Left lung (tissue), 10 donors: ENCODE results near the gene DPH2. TPM values are rescaled to one million over a fixed set of nuclear protein-coding genes. Genes with fewer than 3 reads are reported as not detected.

Source experiments
- ATAC-seq: fragments of 200-7000 bp; cut with Tn5 transposase; one replicate; pipeline ENCODE4 v1.9.1; 2020; ENCODE audit warnings: moderate library complexity
- DNase-seq, 4 donors: peaks; one replicate each; pipeline ENCODE4 v3.0.0-alpha.2; 2013 to 2020
- H3K27ac ChIP-seq, 2 donors: fragments of 200-600 bp; sonication (generic) in 1 of 2; one replicate each; pipeline versions ENCODE4 v1.5.0 to v1.8.0; 2020 to 2021
- H3K27me3 ChIP-seq, 2 donors: fragments of 200-600 bp; sonication (generic) in 1 of 2; one replicate each; pipeline versions ENCODE4 v1.5.0 to v1.8.0; 2020 to 2021
- H3K36me3 ChIP-seq, 2 donors: fragments of 200-600 bp; sonication (generic) in 1 of 2; one replicate each; pipeline versions ENCODE4 v1.5.0 to v1.8.0; 2020 to 2021
- H3K4me1 ChIP-seq, 2 donors: fragments of 200-600 bp; one replicate each; pipeline ENCODE4 v1.8.0; 2021
- H3K4me3 ChIP-seq, 2 donors: fragments of 200-600 bp; sonication (generic) in 1 of 2; one replicate each; pipeline versions ENCODE4 v1.5.0 to v1.8.0; 2020 to 2021; ENCODE audit warnings: mild to moderate bottlenecking in 1 of 2
- H3K9me3 ChIP-seq, 2 donors: fragments of 200-600 bp; sonication (generic) in 1 of 2; one replicate each; pipeline versions ENCODE4 v1.5.0 to v1.8.0; 2020 to 2021
- intact Hi-C, 2 donors: fragments of 100-400 bp; cut with DNase I; formaldehyde crosslinking; loops; one replicate each; pipeline versions ENCODE4 v1.11.2 to v1.14.2; 2022
- polyA plus RNA-seq, 6 donors: library from polyadenylated mRNA; unstranded; fragments of 120-200 nt; gene quantifications; one replicate each; pipeline ENCODE4 v1.2.1, GENCODE V29; 2013; ENCODE audit not compliant: insufficient read length in 6 of 6
- total RNA-seq, 2 donors: library from RNA; stranded (reverse); fragmentation: NEBNext Ultra II Directional; extraction: Animal tissue kit (Norgen Biotek cat#: 25700); gene quantifications; one replicate each; pipeline ENCODE4 v1.2.1, GENCODE V29; 2021
- TF ChIP-seq, protein P1 (sequence below), 2 donors: fragments of 200-600 bp; sonication (generic) in 1 of 2; IDR thresholded peaks; one replicate each; pipeline versions ENCODE4 v1.5.0 to v1.8.0; 2021; ENCODE audit warnings: antibody characterized with exemption in 2 of 2
- donor health status: DM: no; HTN: yes; CAD: no.
- donor health status: DM: no; HTN: no; CAD: no.

Gene DPH2
- total and polyA plus RNA-seq, 8 donors, result 13.5 to 24.8 (median 18.9) TPM

DNA sequence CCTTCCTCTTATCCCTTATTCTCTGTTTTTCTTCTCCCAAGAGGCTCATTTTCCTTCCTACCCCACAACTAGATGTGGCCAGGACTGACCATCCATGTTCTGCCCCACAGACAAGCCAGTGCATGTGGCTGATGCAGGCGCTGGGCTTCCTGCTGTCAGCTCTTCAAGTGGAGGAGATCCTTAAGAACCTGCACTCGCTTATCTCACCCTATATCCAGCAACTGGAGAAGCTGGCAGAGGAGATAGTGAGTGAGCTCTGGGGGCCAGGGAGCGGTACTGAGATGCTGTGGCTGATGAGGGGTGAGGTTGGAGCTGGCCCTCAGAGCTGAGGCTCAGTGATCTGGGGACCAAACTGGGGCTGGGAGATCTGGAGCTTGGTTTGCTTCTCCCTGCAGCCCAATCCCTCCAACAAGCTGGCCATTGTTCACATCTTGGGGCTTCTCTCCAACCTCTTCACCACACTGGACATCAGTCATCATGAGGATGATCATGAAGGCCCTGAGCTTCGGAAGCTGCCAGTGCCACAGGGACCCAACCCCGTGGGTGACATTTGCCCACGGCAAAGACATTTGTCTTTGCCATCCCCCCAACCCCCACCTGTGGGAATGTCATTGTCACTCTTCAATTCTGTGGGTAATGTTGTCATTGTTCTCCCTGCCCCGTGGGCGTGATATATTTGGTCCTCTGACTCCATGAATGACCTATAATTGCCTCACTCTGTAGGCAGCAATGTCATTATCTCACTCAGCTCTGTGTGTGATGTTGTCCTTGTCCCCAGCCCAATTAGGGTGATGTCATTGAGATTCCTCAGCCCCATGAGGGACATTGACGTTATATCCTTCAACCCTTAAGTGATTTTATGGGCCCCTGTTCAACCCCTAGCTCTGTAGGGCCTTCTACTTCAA, 11.2 kb upstream of the DPH2 start:
- Histone ChIP-seq H3K27ac (no peak overlapping the region), H3K4me3 (no peak overlapping the region), H3K36me3 (peaks cover 0 to 65% of the 10 kb centered on the region in 2 donors), H3K27me3 (no peaks in the 10 kb centered on the region), H3K4me1 (no peaks in the 10 kb centered on the region), H3K9me3 (no peaks in the 10 kb centered on the region)
- TF ChIP-seq, protein P1, sequence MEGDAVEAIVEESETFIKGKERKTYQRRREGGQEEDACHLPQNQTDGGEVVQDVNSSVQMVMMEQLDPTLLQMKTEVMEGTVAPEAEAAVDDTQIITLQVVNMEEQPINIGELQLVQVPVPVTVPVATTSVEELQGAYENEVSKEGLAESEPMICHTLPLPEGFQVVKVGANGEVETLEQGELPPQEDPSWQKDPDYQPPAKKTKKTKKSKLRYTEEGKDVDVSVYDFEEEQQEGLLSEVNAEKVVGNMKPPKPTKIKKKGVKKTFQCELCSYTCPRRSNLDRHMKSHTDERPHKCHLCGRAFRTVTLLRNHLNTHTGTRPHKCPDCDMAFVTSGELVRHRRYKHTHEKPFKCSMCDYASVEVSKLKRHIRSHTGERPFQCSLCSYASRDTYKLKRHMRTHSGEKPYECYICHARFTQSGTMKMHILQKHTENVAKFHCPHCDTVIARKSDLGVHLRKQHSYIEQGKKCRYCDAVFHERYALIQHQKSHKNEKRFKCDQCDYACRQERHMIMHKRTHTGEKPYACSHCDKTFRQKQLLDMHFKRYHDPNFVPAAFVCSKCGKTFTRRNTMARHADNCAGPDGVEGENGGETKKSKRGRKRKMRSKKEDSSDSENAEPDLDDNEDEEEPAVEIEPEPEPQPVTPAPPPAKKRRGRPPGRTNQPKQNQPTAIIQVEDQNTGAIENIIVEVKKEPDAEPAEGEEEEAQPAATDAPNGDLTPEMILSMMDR (IDR thresholded peaks at IDR 0.05), result no peak
- ATAC-seq (no peak), DNase-seq (no peak)
- intact Hi-C loops, result no loop called here

DNA sequence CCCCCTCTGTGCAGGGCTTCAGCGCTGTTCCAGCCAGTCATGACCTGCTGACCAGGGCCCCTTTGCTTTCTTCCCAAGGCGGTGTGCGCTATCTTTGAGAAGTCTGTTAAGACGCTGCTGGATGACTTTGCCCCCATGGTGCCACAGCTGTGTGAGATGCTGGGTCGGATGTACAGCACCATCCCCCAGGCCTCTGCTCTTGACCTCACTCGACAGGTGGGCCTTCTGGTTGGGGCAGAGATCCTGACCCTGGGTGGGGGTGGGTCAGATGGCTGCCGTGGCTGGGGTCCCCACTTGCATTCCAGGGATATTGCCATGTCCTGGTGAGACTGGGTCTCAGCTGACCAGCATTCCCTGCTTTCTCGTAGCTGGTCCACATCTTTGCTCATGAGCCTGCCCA, 9.0 kb upstream of the DPH2 start:
- Histone ChIP-seq H3K4me1 (no peaks in the 10 kb centered on the region), H3K27me3 (no peaks in the 10 kb centered on the region), H3K27ac (no peak overlapping the region), H3K9me3 (no peaks in the 10 kb centered on the region), H3K4me3 (no peak overlapping the region), H3K36me3 (peaks cover 0 to 71% of the 10 kb centered on the region in 2 donors)
- DNase-seq, result no peak
- intact Hi-C loops, result no loop called here
- ATAC-seq, result no peak
- TF ChIP-seq, protein P1 (IDR thresholded peaks at IDR 0.05), result no peak

DNA sequence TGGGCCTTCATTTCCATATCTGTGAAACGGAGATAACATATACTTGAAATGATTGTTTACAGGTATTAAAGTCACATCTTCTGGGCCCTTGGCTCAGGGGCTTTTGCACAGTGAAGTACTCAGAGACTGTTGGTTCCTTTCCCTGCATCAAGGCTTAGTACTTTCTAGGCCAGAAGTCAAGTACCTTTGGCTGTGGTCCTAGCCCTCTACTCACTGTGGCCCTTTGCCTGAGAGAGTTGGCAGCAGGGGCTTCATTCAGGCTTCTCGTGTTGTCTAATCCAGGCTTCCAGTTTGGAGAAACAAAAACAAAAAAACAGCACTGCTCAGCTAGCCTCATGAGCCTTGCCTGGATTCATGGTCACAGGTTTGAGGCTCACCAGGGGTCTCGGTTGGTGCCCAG, 8.1 kb upstream of the DPH2 start:
- Histone ChIP-seq H3K36me3 (peaks cover 0 to 74% of the 10 kb centered on the region in 2 donors), H3K9me3 (no peaks in the 10 kb centered on the region), H3K27me3 (no peaks in the 10 kb centered on the region), H3K4me1 (no peaks in the 10 kb centered on the region), H3K4me3 (no peak overlapping the region), H3K27ac (no peak overlapping the region)
- DNase-seq, result no peak
- intact Hi-C loops, result no loop called here
- no peak for ATAC-seq
- TF ChIP-seq, protein P1 (IDR thresholded peaks at IDR 0.05), result no peak

DNA sequence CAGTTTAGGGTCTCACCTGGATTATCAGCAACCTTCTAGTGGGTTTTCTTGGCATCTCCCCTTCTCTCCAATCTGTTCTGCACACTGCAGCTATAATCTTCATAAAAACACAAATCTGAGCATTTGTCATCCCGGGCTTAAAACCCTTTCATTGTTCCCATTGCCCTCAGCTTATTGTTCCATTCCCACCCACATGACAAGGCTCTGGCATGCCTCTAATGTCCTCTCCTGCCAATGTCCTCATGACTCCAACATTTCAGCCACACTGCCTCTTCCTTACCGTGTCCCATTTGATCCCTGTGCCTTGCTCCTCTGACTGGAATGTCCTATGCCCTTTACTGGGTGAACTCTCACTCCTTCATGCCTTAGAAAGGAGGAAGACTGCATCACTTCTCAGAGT, 7.5 kb upstream of the DPH2 start:
- Histone ChIP-seq H3K9me3 (no peaks in the 10 kb centered on the region), H3K4me1 (no peaks in the 10 kb centered on the region), H3K4me3 (no peak overlapping the region), H3K27me3 (no peaks in the 10 kb centered on the region), H3K27ac (no peak overlapping the region), H3K36me3 (peaks cover 0 to 74% of the 10 kb centered on the region in 2 donors)
- no peak for ATAC-seq
- TF ChIP-seq, protein P1 (IDR thresholded peaks at IDR 0.05), result no peak
- intact Hi-C loops, result no loop called here
- no peak for DNase-seq

DNA sequence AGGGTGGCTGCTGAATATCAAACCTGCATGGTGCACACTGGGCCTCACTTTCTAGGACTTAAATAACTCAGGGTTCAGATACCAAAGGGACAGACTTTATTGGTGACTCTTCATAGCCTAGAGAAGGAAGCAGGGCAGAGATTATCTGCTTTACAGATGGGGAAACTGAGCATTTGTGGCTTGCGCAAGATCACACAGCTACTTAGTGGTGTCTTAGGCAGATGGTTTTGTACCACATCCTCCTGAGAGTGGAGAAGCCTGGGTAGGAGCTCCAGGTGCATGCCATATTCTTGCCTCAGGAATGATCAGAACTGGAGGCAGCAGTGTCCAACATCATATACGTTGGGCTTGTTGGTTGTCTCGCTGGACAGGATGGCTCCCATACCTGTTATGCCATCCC, 6.8 kb upstream of the DPH2 start:
- H3K27me3 ChIP-seq, result no peaks in the 10 kb centered on the region
- no peaks in the 10 kb centered on the region for H3K4me1 ChIP-seq
- no peak for DNase-seq
- H3K36me3 ChIP-seq, result peaks cover 0 to 74% of the 10 kb centered on the region in 2 donors
- TF ChIP-seq, protein P1 (IDR thresholded peaks at IDR 0.05), result no peak
- no peak overlapping the region for H3K4me3 ChIP-seq
- no peaks in the 10 kb centered on the region for H3K9me3 ChIP-seq
- H3K27ac ChIP-seq, result no peak overlapping the region
- no peak for ATAC-seq
- intact Hi-C loops, result no loop called here
